ENCODE data around the gene LHFPL4. TPM values are rescaled to one million over a fixed set of nuclear protein-coding genes. Genes with fewer than 3 reads are reported as not detected.
"Not testable (repeated sequence)": the region's sequence is repeated elsewhere in the genome, so short reads cannot be mapped to it uniquely, and the experiment has no call there.

Gene LHFPL4
- total RNA-seq, 1 donor from 2014 or later, result not detected

GRCh38 chr3:9565316-9565715, 11.7 kb upstream of the LHFPL4 start:
- TF ChIP-seq CTCF (IDR thresholded peaks at IDR 0.05), result no peak
- Histone ChIP-seq H3K4me1 (no peaks in the 10 kb centered on the region), H3K36me3 (no peaks in the 10 kb centered on the region), H3K27me3 (no peaks in the 10 kb centered on the region), H3K9me3 (peaks cover 0 to 6% of the 10 kb centered on the region in 2 donors), H3K27ac (no peak overlapping the region), H3K4me3 (no peak overlapping the region)
- intact Hi-C loops (cut with DNase I), result no loop called here
- no peak for DNase-seq (ENCODE audit: low spot score in 2 of 2)

GRCh38 chr3:9563851-9564250, 10.2 kb upstream of the LHFPL4 start:
- Histone ChIP-seq H3K27me3 (no peaks in the 10 kb centered on the region), H3K4me1 (no peaks in the 10 kb centered on the region), H3K27ac (no peak overlapping the region), H3K9me3 (peaks cover 0 to 6% of the 10 kb centered on the region in 2 donors), H3K36me3 (no peaks in the 10 kb centered on the region), H3K4me3 (no peak overlapping the region)
- intact Hi-C loops (cut with DNase I), result no loop called here
- no peak for TF ChIP-seq CTCF (IDR thresholded peaks at IDR 0.05)
- DNase-seq (ENCODE audit: low spot score in 2 of 2), result no peak

GRCh38 chr3:9560056-9560455, 6.4 kb upstream of the LHFPL4 start:
- H3K27me3 ChIP-seq; H3K4me3 ChIP-seq; H3K4me1 ChIP-seq; H3K9me3 ChIP-seq; H3K36me3 ChIP-seq; H3K27ac ChIP-seq; intact Hi-C loops (cut with DNase I); DNase-seq (ENCODE audit: low spot score in 2 of 2): not testable (repeated sequence)

GRCh38 chr3:9553948-9554513, 409 bp upstream of the LHFPL4 start:
- H3K4me3 ChIP-seq, result no peak overlapping the region
- no peaks in the 10 kb centered on the region for H3K36me3 ChIP-seq
- H3K27me3 ChIP-seq, result peaks cover 17% of the 10 kb centered on the region
- no peaks in the 10 kb centered on the region for H3K4me1 ChIP-seq
- TF ChIP-seq CTCF (IDR thresholded peaks at IDR 0.05), result no peak
- H3K27ac ChIP-seq, result no peak overlapping the region
- DNase-seq (ENCODE audit: low spot score in 2 of 2), result no peak
- no peaks in the 10 kb centered on the region for H3K9me3 ChIP-seq
- intact Hi-C loops (cut with DNase I), result no loop called here

GRCh38 chr3:9552252-9552999, 1.2 kb downstream of the LHFPL4 start:
- no peaks in the 10 kb centered on the region for H3K36me3 ChIP-seq
- intact Hi-C loops (cut with DNase I), result no loop called here
- no peaks in the 10 kb centered on the region for H3K9me3 ChIP-seq
- H3K27ac ChIP-seq, result no peak overlapping the region
- no peak for DNase-seq (ENCODE audit: low spot score in 2 of 2)
- no peak for TF ChIP-seq CTCF (IDR thresholded peaks at IDR 0.05)
- no peak overlapping the region for H3K4me3 ChIP-seq
- no peaks in the 10 kb centered on the region for H3K4me1 ChIP-seq
- H3K27me3 ChIP-seq, result peaks cover 17% of the 10 kb centered on the region

GRCh38 chr3:9550999-9551398, 2.6 kb downstream of the LHFPL4 start:
- Histone ChIP-seq H3K27me3 (peaks cover 17% of the 10 kb centered on the region), H3K36me3 (no peaks in the 10 kb centered on the region), H3K9me3 (no peaks in the 10 kb centered on the region), H3K4me1 (no peaks in the 10 kb centered on the region), H3K27ac (no peak overlapping the region), H3K4me3 (no peak overlapping the region)
- intact Hi-C loops (cut with DNase I), result no loop called here
- no peak for TF ChIP-seq CTCF (IDR thresholded peaks at IDR 0.05)
- DNase-seq (ENCODE audit: low spot score in 2 of 2), result no peak
